Neutrophil (primary cell): ENCODE data around the gene CACNA2D3.

ENCODE experiments used
- H3K27ac ChIP-seq: fragments of 200-600 bp; sonication (generic); 2 replicates; pipeline ENCODE4 v1.5.1; 2016; ENCODE audit warnings: mild to moderate bottlenecking, moderate library complexity
- H3K27me3 ChIP-seq: fragments of 200-600 bp; sonication (generic); 2 replicates; pipeline ENCODE4 v1.6.0; 2016; ENCODE audit warnings: mild to moderate bottlenecking
- H3K36me3 ChIP-seq: fragments of 200-600 bp; sonication (generic); 2 replicates; pipeline ENCODE4 v1.5.1; 2017
- H3K4me1 ChIP-seq, 2 experiments: fragments of 200-600 bp in 1 of 2; sonication (generic) in 1 of 2; 1 replicate in 1 of 2; 2 replicates in 1 of 2; pipeline versions ENCODE4 v1.5.1 to v1.6.1; 2013 to 2016; ENCODE audit warnings: low read depth in 1 of 2, low read length in 1 of 2, mild to moderate bottlenecking in 1 of 2, moderate library complexity in 1 of 2; ENCODE audit not compliant: control insufficient read depth in 1 of 2, insufficient read depth in 1 of 2
- H3K4me3 ChIP-seq, 2 experiments: fragments of 200-600 bp in 1 of 2; sonication (generic) in 1 of 2; 1 replicate in 1 of 2; 2 replicates in 1 of 2; pipeline ENCODE4 v1.5.1; 2013 to 2016; ENCODE audit warnings: low read depth in 1 of 2, low read length in 1 of 2, mild to moderate bottlenecking in 1 of 2, moderate library complexity in 1 of 2
- H3K9me3 ChIP-seq: fragments of 200-600 bp; sonication (generic); 2 replicates; pipeline ENCODE4 v1.5.1; 2016
- CTCF ChIP-seq: fragments of 200-600 bp; sonication (generic); IDR thresholded peaks from 2 replicates; pipeline ENCODE4 v1.5.1; 2016; ENCODE audit warnings: antibody characterized with exemption

Gene CACNA2D3

GRCh38 chr3:54427941-54428871, 305.9 kb downstream of the CACNA2D3 start:
- H3K27ac ChIP-seq: no peak overlapping the region
- no peaks in the 10 kb centered on the region for H3K4me1 ChIP-seq
- no peak overlapping the region for H3K4me3 ChIP-seq
- no peaks in the 10 kb centered on the region for H3K36me3 ChIP-seq
- no peaks in the 10 kb centered on the region for H3K9me3 ChIP-seq
- no peak for TF ChIP-seq CTCF
- H3K27me3 ChIP-seq: peaks cover 8% of the 10 kb centered on the region

GRCh38 chr3:54432975-54433374, 310.6 kb downstream of the CACNA2D3 start:
- peaks cover 5% of the 10 kb centered on the region for H3K27me3 ChIP-seq
- no peaks in the 10 kb centered on the region for H3K9me3 ChIP-seq
- no peaks in the 10 kb centered on the region for H3K36me3 ChIP-seq
- no peak for TF ChIP-seq CTCF
- H3K27ac ChIP-seq: no peak overlapping the region
- no peaks in the 10 kb centered on the region for H3K4me1 ChIP-seq
- no peak overlapping the region for H3K4me3 ChIP-seq

- H3K27me3 ChIP-seq: peaks cover 2% of the 10 kb centered on the region
- no peak for TF ChIP-seq CTCF
- H3K27ac ChIP-seq: no peak overlapping the region
- no peaks in the 10 kb centered on the region for H3K36me3 ChIP-seq
- no peaks in the 10 kb centered on the region for H3K9me3 ChIP-seq
- no peaks in the 10 kb centered on the region for H3K4me1 ChIP-seq
- H3K4me3 ChIP-seq: no peak overlapping the region
Observed at GRCh38 chr3:54433846-54434245, 311.5 kb downstream of the CACNA2D3 start.

- no peak overlapping the region for H3K27ac ChIP-seq
- H3K27me3 ChIP-seq: no peaks in the 10 kb centered on the region
- no peaks in the 10 kb centered on the region for H3K36me3 ChIP-seq
- no peak for TF ChIP-seq CTCF
- H3K4me3 ChIP-seq: no peak overlapping the region
- no peaks in the 10 kb centered on the region for H3K4me1 ChIP-seq
- no peaks in the 10 kb centered on the region for H3K9me3 ChIP-seq
Observed at GRCh38 chr3:54434756-54435155, 312.4 kb downstream of the CACNA2D3 start.

GRCh38 chr3:54437271-54437670, 314.9 kb downstream of the CACNA2D3 start:
- H3K4me3 ChIP-seq: no peak overlapping the region
- H3K4me1 ChIP-seq: no peaks in the 10 kb centered on the region
- H3K36me3 ChIP-seq: no peaks in the 10 kb centered on the region
- no peaks in the 10 kb centered on the region for H3K9me3 ChIP-seq
- no peak overlapping the region for H3K27ac ChIP-seq
- no peaks in the 10 kb centered on the region for H3K27me3 ChIP-seq
- TF ChIP-seq CTCF: no peak
